PC-3 (cell line): ENCODE data around the gene EARS2. TPM values are rescaled to one million over a fixed set of nuclear protein-coding genes. Genes with fewer than 3 reads are reported as not detected.
A peak's percentile ranks its signal among the peaks of the same experiment; 100 is the strongest.

ENCODE experiments used
- ATAC-seq: fragments of 200-7000 bp; cut with Tn5 transposase; 2 replicates; pipeline ENCODE4 v1.9.1; 2020; ENCODE audit warnings: mild to moderate bottlenecking, moderate library complexity
- BruUV-seq: library from RNA; stranded (reverse); fragments of 400-500 nt; replicated peaks from 2 replicates; lab custom pipeline; 2021; lab: Mats Ljungman, UMichigan
- CTCF ChIA-PET: fragments of 300-600 bp; sonication (Branson Sonifier 250); formaldehyde crosslinking; loops from one replicate; lab custom pipeline; 2022; ENCODE audit warnings: antibody characterized with exemption; lab: Charles Lee
- POLR2A ChIA-PET: fragments of 300-600 bp; sonication (Branson Sonifier 250); formaldehyde crosslinking; loops from one replicate; lab custom pipeline; 2022; ENCODE audit warnings: antibody characterized with exemption; ENCODE audit not compliant: unreplicated experiment; lab: Charles Lee
- DNase-seq: peaks from one replicate; pipeline ENCODE4 v3.0.0-alpha.2; 2015
- H2AFZ ChIP-seq: fragments of 300-600 bp; sonication (generic); 2 replicates; pipeline ENCODE4 v1.6.0; 2016; ENCODE audit warnings: antibody characterized with exemption, low read length
- H3F3A ChIP-seq: fragments of 300-600 bp; sonication (generic); one replicate; pipeline ENCODE4 v1.6.0; 2017; ENCODE audit warnings: antibody characterized with exemption, low read length, control low read depth, mild to moderate bottlenecking; ENCODE audit not compliant: unreplicated experiment
- H3K27ac ChIP-seq: fragments of 300-600 bp; sonication (generic); 2 replicates; pipeline ENCODE4 v1.5.1; 2016; ENCODE audit warnings: mild to moderate bottlenecking, low read length
- H3K27me3 ChIP-seq: fragments of 300-600 bp; sonication (generic); 2 replicates; pipeline ENCODE4 v1.6.1; 2016; ENCODE audit warnings: low read length, mixed read lengths
- H3K36me3 ChIP-seq: fragments of 300-600 bp; sonication (generic); 2 replicates; pipeline ENCODE4 v1.6.1; 2016; ENCODE audit warnings: low read depth, mixed run types, low read length, mixed read lengths
- H3K4me1 ChIP-seq: fragments of 300-600 bp; sonication (generic); 2 replicates; pipeline ENCODE4 v1.5.1; 2016; ENCODE audit warnings: low read length; ENCODE audit not compliant: insufficient read depth
- H3K4me2 ChIP-seq: fragments of 300-600 bp; sonication (generic); 2 replicates; pipeline ENCODE4 v1.6.0; 2016; ENCODE audit warnings: low read length
- H3K4me3 ChIP-seq: fragments of 300-600 bp; sonication (generic); 2 replicates; pipeline ENCODE4 v1.5.1; 2016; ENCODE audit warnings: mild to moderate bottlenecking, low read length, mixed read lengths
- H3K79me2 ChIP-seq: fragments of 300-600 bp; sonication (generic); 2 replicates; pipeline ENCODE4 v1.6.1; 2017; ENCODE audit warnings: low read length, mixed read lengths
- H3K9ac ChIP-seq: fragments of 300-600 bp; sonication (generic); 2 replicates; pipeline ENCODE4 v1.6.0; 2016; ENCODE audit warnings: mild to moderate bottlenecking, low read length
- H3K9me2 ChIP-seq: fragments of 300-600 bp; sonication (generic); replicated peaks from 2 replicates; pipeline ENCODE4 v1.6.1; 2016; ENCODE audit warnings: mixed run types, low read length, mixed read lengths
- H3K9me3 ChIP-seq: fragments of 300-600 bp; sonication (generic); 2 replicates; pipeline ENCODE4 v1.6.1; 2016; ENCODE audit warnings: low read length, mixed read lengths
- H4K20me1 ChIP-seq: fragments of 300-600 bp; sonication (generic); 2 replicates; pipeline ENCODE4 v1.6.1; 2016; ENCODE audit warnings: low read length, mixed read lengths
- EZH2 ChIP-seq: fragments of 300-600 bp; sonication (generic); IDR thresholded peaks from one replicate; pipeline ENCODE4 v1.6.1; 2017; ENCODE audit warnings: antibody characterized with exemption, mild to moderate bottlenecking, low read length; ENCODE audit not compliant: unreplicated experiment
- EZH2phosphoT487 ChIP-seq: fragments of 300-600 bp; sonication (generic); IDR thresholded peaks from 2 replicates; pipeline ENCODE4 v1.6.1; 2018; ENCODE audit warnings: mild to moderate bottlenecking, antibody characterized with exemption, low read length, borderline replicate concordance
- intact Hi-C: fragments of 100-400 bp; cut with micrococcal nuclease; formaldehyde crosslinking; loops from 2 replicates; pipeline ENCODE4 v1.9.0; 2023
- total RNA-seq: library from RNA; depleted of rRNA; stranded (reverse); fragments of >200 nt; gene quantifications from 2 replicates; pipeline ENCODE4 v1.2.3, GENCODE V29; 2014
- TF ChIP-seq, protein P1 (sequence below): fragments of 300-600 bp; sonication (generic); conservative IDR thresholded peaks from 2 replicates; pipeline ENCODE4 v1.5.1; 2017; ENCODE audit warnings: antibody characterized with exemption, low read depth, mild to moderate bottlenecking, low read length

EARS2 gene
- total RNA-seq, 1 experiment from 2014 or later = 23.7 TPM

DNA sequence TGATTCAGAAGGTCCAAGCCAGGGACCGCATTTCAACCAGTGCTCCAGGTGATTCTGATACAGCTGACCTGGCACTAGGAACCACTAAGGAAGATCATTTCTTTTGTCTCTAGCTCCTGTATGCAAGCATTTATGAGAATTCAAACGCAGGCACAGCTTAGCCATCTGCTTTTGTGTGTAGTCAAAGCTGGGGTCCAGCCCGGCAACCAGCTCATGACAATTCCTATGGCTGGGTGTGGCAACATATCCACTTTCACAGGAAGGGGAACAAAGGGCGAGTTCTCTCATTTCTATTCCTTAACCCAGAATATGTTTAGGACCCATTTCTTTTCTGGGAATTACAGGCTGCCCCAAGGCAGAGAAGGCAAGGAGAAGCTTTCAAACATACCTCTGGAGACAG, 76.9 kb downstream of the EARS2 start:
- intact Hi-C loops = no loop called here
- H3K27ac ChIP-seq = 0 out of 2 replicates have a peak overlapping the region, but pooled peaks have one; percentile 13
- TF ChIP-seq, protein P1, sequence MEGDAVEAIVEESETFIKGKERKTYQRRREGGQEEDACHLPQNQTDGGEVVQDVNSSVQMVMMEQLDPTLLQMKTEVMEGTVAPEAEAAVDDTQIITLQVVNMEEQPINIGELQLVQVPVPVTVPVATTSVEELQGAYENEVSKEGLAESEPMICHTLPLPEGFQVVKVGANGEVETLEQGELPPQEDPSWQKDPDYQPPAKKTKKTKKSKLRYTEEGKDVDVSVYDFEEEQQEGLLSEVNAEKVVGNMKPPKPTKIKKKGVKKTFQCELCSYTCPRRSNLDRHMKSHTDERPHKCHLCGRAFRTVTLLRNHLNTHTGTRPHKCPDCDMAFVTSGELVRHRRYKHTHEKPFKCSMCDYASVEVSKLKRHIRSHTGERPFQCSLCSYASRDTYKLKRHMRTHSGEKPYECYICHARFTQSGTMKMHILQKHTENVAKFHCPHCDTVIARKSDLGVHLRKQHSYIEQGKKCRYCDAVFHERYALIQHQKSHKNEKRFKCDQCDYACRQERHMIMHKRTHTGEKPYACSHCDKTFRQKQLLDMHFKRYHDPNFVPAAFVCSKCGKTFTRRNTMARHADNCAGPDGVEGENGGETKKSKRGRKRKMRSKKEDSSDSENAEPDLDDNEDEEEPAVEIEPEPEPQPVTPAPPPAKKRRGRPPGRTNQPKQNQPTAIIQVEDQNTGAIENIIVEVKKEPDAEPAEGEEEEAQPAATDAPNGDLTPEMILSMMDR = no peak
- no peak for TF ChIP-seq EZH2phosphoT487
- no peak for TF ChIP-seq EZH2
- H3K4me3 ChIP-seq = no peak overlapping the region
- H2AFZ ChIP-seq = no peak overlapping the region
- ChIA-PET CTCF (interaction anchor here (0.7 kb wide), 1 partner anchor 78 kb away, joined by 4 read pairs; no protein-coding TSS in a partner anchor), POLR2A (no interaction called here)
- DNase-seq = peak; percentile 7
- H3K4me2 ChIP-seq = no peak overlapping the region
- no peaks in the 10 kb centered on the region for H3K4me1 ChIP-seq
- no peaks in the 10 kb centered on the region for H3K9me2 ChIP-seq
- no peaks in the 10 kb centered on the region for H4K20me1 ChIP-seq
- no peaks in the 10 kb centered on the region for H3K27me3 ChIP-seq
- ATAC-seq = peak; percentile 24; the same call in 1 of the 2 replicates
- H3F3A ChIP-seq = no peaks in the 10 kb centered on the region
- no peak overlapping the region for H3K9ac ChIP-seq
- H3K9me3 ChIP-seq = no peaks in the 10 kb centered on the region
- no peaks in the 10 kb centered on the region for H3K79me2 ChIP-seq
- no TSS peak for BruUV-seq
- H3K36me3 ChIP-seq = peaks cover 11% of the 10 kb centered on the region; the same call in 1 of the 2 replicates

DNA sequence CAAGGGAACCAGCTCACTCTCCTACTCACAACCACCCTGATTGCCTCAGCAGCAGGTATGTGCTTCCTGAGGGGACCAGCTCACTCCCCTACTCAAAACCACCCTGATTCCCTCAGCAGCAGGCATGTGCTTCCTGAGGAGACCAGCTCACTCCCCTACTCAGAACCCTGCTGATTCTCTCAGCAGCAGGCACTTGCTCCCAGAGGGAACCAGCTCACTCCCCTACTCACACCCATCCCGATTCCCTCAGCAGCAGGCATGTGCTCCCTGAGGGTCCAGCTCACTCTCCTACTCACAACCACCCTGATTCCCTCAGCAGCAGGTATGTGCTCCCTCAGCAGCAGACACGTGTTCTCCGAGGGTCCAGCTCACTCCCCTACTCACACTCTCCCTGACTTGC, 78.0 kb downstream of the EARS2 start:
- Histone ChIP-seq H4K20me1 (no peaks in the 10 kb centered on the region), H3K79me2 (no peaks in the 10 kb centered on the region), H3K27ac (no peak overlapping the region), H3K27me3 (no peaks in the 10 kb centered on the region), H3K4me1 (no peaks in the 10 kb centered on the region), H3K4me2 (no peak overlapping the region), H3K9me3 (no peaks in the 10 kb centered on the region), H3K9ac (no peak overlapping the region), H3K9me2 (no peaks in the 10 kb centered on the region), H2AFZ (no peak overlapping the region), H3K36me3 (peaks cover 11% of the 10 kb centered on the region; the same call in 1 of the 2 replicates), H3K4me3 (no peak overlapping the region), H3F3A (no peaks in the 10 kb centered on the region)
- ChIA-PET POLR2A (interaction anchor here (0.7 kb wide), 1 partner anchor 26 kb away, joined by 5 read pairs; no protein-coding TSS in a partner anchor), CTCF (no interaction called here)
- intact Hi-C loops = no loop called here
- BruUV-seq = no TSS peak
- TF ChIP-seq, protein P1 = no peak
- no peak for TF ChIP-seq EZH2
- TF ChIP-seq EZH2phosphoT487 = no peak
- ATAC-seq = no peak
- no peak for DNase-seq

DNA sequence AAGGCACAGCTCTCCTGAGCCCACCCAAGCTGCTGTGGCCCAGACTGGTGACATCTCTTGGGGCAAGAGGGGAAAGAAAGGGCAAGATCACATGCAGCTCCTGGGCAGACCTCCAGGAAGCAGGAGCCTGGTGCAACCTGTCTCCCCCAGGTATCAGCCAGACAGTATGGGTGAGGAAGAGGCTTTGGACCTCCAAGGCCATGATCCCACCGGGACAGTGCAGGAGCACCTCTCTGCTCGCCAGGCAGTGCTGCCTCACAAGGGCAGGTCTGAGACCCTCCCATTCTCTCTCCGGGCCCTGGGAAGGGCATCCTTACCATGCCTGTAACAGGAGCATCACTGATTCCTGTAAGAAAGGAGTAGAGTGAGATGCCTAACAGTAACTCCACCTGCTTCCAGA, 78.6 kb downstream of the EARS2 start:
- Histone ChIP-seq H3K9ac (no peak overlapping the region), H3K9me2 (no peaks in the 10 kb centered on the region), H3K9me3 (no peaks in the 10 kb centered on the region), H2AFZ (no peak overlapping the region), H3K4me2 (no peak overlapping the region), H3K27me3 (no peaks in the 10 kb centered on the region), H3K4me1 (no peaks in the 10 kb centered on the region), H3F3A (no peaks in the 10 kb centered on the region), H3K27ac (no peak overlapping the region), H3K4me3 (no peak overlapping the region), H3K79me2 (no peaks in the 10 kb centered on the region), H4K20me1 (no peaks in the 10 kb centered on the region), H3K36me3 (peaks cover 11% of the 10 kb centered on the region; the same call in 1 of the 2 replicates)
- TF ChIP-seq EZH2phosphoT487 (no peak), EZH2 (no peak)
- TF ChIP-seq, protein P1 = no peak
- CTCF ChIA-PET = no interaction called here
- DNase-seq = no peak
- BruUV-seq = no TSS peak
- ATAC-seq = no peak
- POLR2A ChIA-PET = interaction anchor here (0.7 kb wide), 1 partner anchor 25 kb away, joined by 5 read pairs; no protein-coding TSS in a partner anchor
- intact Hi-C loops = no loop called here
